Mesenchymal stem cell (in vitro differentiated cells and primary cell): ENCODE measurements around the gene RDH14.

Source experiments
- DNase-seq: peaks from one replicate; pipeline ENCODE4 v3.0.0-alpha.2; 2013
- H2AFZ ChIP-seq: one replicate; pipeline ENCODE4 v1.6.1; 2013; ENCODE audit warnings: low read depth, mild to moderate bottlenecking, control low read depth, inconsistent platforms, low read length, moderate library complexity
- H2AK5ac ChIP-seq: 2 replicates; pipeline ENCODE4 v1.6.1; 2013; ENCODE audit warnings: low read length, moderate library complexity, mild to moderate bottlenecking, inconsistent platforms; ENCODE audit not compliant: severe bottlenecking
- H2BK120ac ChIP-seq: one replicate; pipeline ENCODE4 v1.6.1; 2013; ENCODE audit warnings: low read depth, mild to moderate bottlenecking, inconsistent platforms, low read length, moderate library complexity
- H2BK12ac ChIP-seq, 2 experiments: one replicate each; pipeline ENCODE4 v1.6.1; 2013; ENCODE audit warnings: inconsistent platforms in 2 of 2, low read length in 2 of 2, mild to moderate bottlenecking in 2 of 2, moderate library complexity in 2 of 2, control low read depth in 1 of 2
- H2BK15ac ChIP-seq: one replicate; pipeline ENCODE4 v1.6.1; 2013; ENCODE audit warnings: mild to moderate bottlenecking, low read depth, inconsistent platforms; ENCODE audit not compliant: poor library complexity, severe bottlenecking
- H2BK5ac ChIP-seq: 2 replicates; pipeline ENCODE4 v1.6.1; 2013; ENCODE audit warnings: low read depth, mild to moderate bottlenecking, low read length, control low read depth, inconsistent platforms; ENCODE audit not compliant: poor library complexity, severe bottlenecking
- H3K14ac ChIP-seq, 2 experiments: one replicate each; pipeline ENCODE4 v1.6.1; 2013; ENCODE audit warnings: inconsistent platforms in 2 of 2, low read length in 2 of 2, control low read depth in 1 of 2, mild to moderate bottlenecking in 1 of 2, moderate library complexity in 1 of 2
- H3K18ac ChIP-seq, 2 experiments: one replicate each; pipeline ENCODE4 v1.6.1; 2013; ENCODE audit warnings: inconsistent platforms in 2 of 2, low read length in 2 of 2, control low read depth in 1 of 2, low read depth in 1 of 2, mild to moderate bottlenecking in 1 of 2
- H3K23ac ChIP-seq, 2 experiments: one replicate each; pipeline ENCODE4 v1.6.1; 2013; ENCODE audit warnings: inconsistent platforms in 2 of 2, low read length in 2 of 2, mild to moderate bottlenecking in 2 of 2, moderate library complexity in 2 of 2, control low read depth in 1 of 2
- H3K27ac ChIP-seq: 2 replicates; pipeline ENCODE4 v1.5.1; 2013; ENCODE audit warnings: mild to moderate bottlenecking, moderate library complexity, low read length, control low read depth, inconsistent platforms; ENCODE audit not compliant: poor library complexity, severe bottlenecking
- H3K27me3 ChIP-seq, 2 experiments: 2 replicates each; pipeline versions ENCODE4 v1.6.1 to v1.7.0; 2013; ENCODE audit warnings: low read length in 2 of 2, mild to moderate bottlenecking in 2 of 2, moderate library complexity in 2 of 2, control low read depth in 1 of 2, inconsistent platforms in 1 of 2; ENCODE audit not compliant: control insufficient read depth in 1 of 2, insufficient read depth in 1 of 2
- H3K36me3 ChIP-seq, 2 experiments: 2 replicates each; pipeline versions ENCODE4 v1.6.1 to v1.7.0; 2013; ENCODE audit warnings: low read length in 2 of 2, control low read depth in 1 of 2, inconsistent platforms in 1 of 2, low read depth in 1 of 2, mild to moderate bottlenecking in 1 of 2; ENCODE audit not compliant: insufficient read depth in 2 of 2, control insufficient read depth in 1 of 2
- H3K4ac ChIP-seq, 2 experiments: one replicate each; pipeline ENCODE4 v1.6.1; 2013; ENCODE audit warnings: inconsistent platforms in 2 of 2, low read length in 2 of 2, mild to moderate bottlenecking in 2 of 2, moderate library complexity in 2 of 2, control low read depth in 1 of 2, low read depth in 1 of 2
- H3K4me1 ChIP-seq: 2 replicates; pipeline ENCODE4 v1.6.1; 2013; ENCODE audit warnings: low read depth, low read length, control low read depth; ENCODE audit not compliant: control insufficient read depth, insufficient read depth
- H3K4me2 ChIP-seq: 2 replicates; pipeline ENCODE4 v1.6.1; 2013; ENCODE audit warnings: low read length, mild to moderate bottlenecking, inconsistent platforms; ENCODE audit not compliant: poor library complexity, severe bottlenecking
- H3K4me3 ChIP-seq, 2 experiments: 2 replicates each; pipeline versions ENCODE4 v1.5.1 to v1.7.0; 2013; ENCODE audit warnings: low read length in 2 of 2, mild to moderate bottlenecking in 2 of 2, control low read depth in 1 of 2, low read depth in 1 of 2; ENCODE audit not compliant: insufficient read depth in 1 of 2
- H3K79me1 ChIP-seq: replicated peaks from 2 replicates; pipeline ENCODE4 v1.6.1; 2013; ENCODE audit warnings: mild to moderate bottlenecking, control low read depth, low read length, inconsistent platforms; ENCODE audit not compliant: poor library complexity, severe bottlenecking
- H3K9ac ChIP-seq: 2 replicates; pipeline ENCODE4 v1.7.0; 2013; ENCODE audit warnings: mild to moderate bottlenecking, low read length, moderate library complexity
- H3K9me3 ChIP-seq: 2 replicates; pipeline ENCODE4 v1.7.0; 2013; ENCODE audit warnings: mild to moderate bottlenecking, low read length; ENCODE audit not compliant: control insufficient read depth
- H4K8ac ChIP-seq: one replicate; pipeline ENCODE4 v1.6.1; 2013; ENCODE audit warnings: inconsistent platforms, mild to moderate bottlenecking, low read length, moderate library complexity
- H4K91ac ChIP-seq: one replicate; pipeline ENCODE4 v1.6.1; 2013; ENCODE audit warnings: mild to moderate bottlenecking, low read length, inconsistent platforms
- WGBS: methylation state at CpG from one replicate; pipeline ENCODE4 v1.1.7; 2013; ENCODE audit warnings: mixed read lengths; 5-methylcytosine and 5-hydroxymethylcytosine counted together

Gene RDH14

GRCh38 chr2:18603854-18604530, 43.5 kb upstream of the RDH14 start:
- no peak overlapping the region for H3K4ac ChIP-seq
- no peaks in the 10 kb centered on the region for H3K36me3 ChIP-seq
- no peak overlapping the region for H2BK15ac ChIP-seq
- H3K9me3 ChIP-seq: no peaks in the 10 kb centered on the region
- H3K79me1 ChIP-seq: no peaks in the 10 kb centered on the region
- H2BK12ac ChIP-seq: no peak overlapping the region
- no peak overlapping the region for H4K8ac ChIP-seq
- H3K23ac ChIP-seq: no peak overlapping the region
- no peak overlapping the region for H3K14ac ChIP-seq
- H3K4me2 ChIP-seq: no peak overlapping the region
- no peaks in the 10 kb centered on the region for H3K4me1 ChIP-seq
- H3K18ac ChIP-seq: no peak overlapping the region
- H2BK5ac ChIP-seq: no peak overlapping the region
- no peak overlapping the region for H3K9ac ChIP-seq
- no peak overlapping the region for H3K27ac ChIP-seq
- DNase-seq: no peak
- no peak overlapping the region for H3K4me3 ChIP-seq
- no peak overlapping the region for H4K91ac ChIP-seq
- no peak overlapping the region for H2BK120ac ChIP-seq
- WGBS: 46% methylated on average over 1 of the region's 3 CpGs
- no peak overlapping the region for H2AK5ac ChIP-seq
- H2AFZ ChIP-seq: no peak overlapping the region
- H3K27me3 ChIP-seq: peaks cover 0 to 3% of the 10 kb centered on the region in 2 experiments

- Histone ChIP-seq H2BK120ac (no peak overlapping the region), H3K23ac (no peak overlapping the region), H3K14ac (no peak overlapping the region), H2BK12ac (no peak overlapping the region), H3K4ac (no peak overlapping the region), H3K4me2 (no peak overlapping the region), H2BK15ac (no peak overlapping the region), H2AFZ (no peak overlapping the region), H2BK5ac (no peak overlapping the region), H3K9me3 (no peaks in the 10 kb centered on the region), H3K18ac (no peak overlapping the region), H3K4me1 (no peaks in the 10 kb centered on the region), H3K27ac (no peak overlapping the region), H3K4me3 (no peak overlapping the region), H3K27me3 (peaks cover 0 to 3% of the 10 kb centered on the region in 2 experiments), H3K79me1 (no peaks in the 10 kb centered on the region), H3K9ac (no peak overlapping the region), H3K36me3 (no peaks in the 10 kb centered on the region), H4K91ac (no peak overlapping the region), H4K8ac (no peak overlapping the region), H2AK5ac (no peak overlapping the region)
- DNase-seq: no peak
- WGBS: 92% methylated on average over 1 of the region's 2 CpGs
These were observed 41.8 kb upstream of the RDH14 start for GRCh38 chr2:18602298-18602697.

- Histone ChIP-seq H2BK5ac (no peak overlapping the region), H3K79me1 (no peaks in the 10 kb centered on the region), H3K4me3 (no peak overlapping the region), H2BK15ac (no peak overlapping the region), H3K4ac (no peak overlapping the region), H2BK12ac (no peak overlapping the region), H3K27ac (no peak overlapping the region), H3K23ac (no peak overlapping the region), H2AK5ac (no peak overlapping the region), H2AFZ (no peak overlapping the region), H4K91ac (no peak overlapping the region), H3K36me3 (no peaks in the 10 kb centered on the region), H3K9ac (no peak overlapping the region), H2BK120ac (no peak overlapping the region), H3K27me3 (no peaks in the 10 kb centered on the region), H3K4me1 (no peaks in the 10 kb centered on the region), H3K14ac (no peak overlapping the region), H3K9me3 (no peaks in the 10 kb centered on the region), H4K8ac (no peak overlapping the region), H3K4me2 (no peak overlapping the region), H3K18ac (no peak overlapping the region)
- no CpG with 5 or more reads among the region's 2 CpGs for WGBS
- no peak for DNase-seq
These were observed 39.8 kb upstream of the RDH14 start for GRCh38 chr2:18600255-18600613.

DNA sequence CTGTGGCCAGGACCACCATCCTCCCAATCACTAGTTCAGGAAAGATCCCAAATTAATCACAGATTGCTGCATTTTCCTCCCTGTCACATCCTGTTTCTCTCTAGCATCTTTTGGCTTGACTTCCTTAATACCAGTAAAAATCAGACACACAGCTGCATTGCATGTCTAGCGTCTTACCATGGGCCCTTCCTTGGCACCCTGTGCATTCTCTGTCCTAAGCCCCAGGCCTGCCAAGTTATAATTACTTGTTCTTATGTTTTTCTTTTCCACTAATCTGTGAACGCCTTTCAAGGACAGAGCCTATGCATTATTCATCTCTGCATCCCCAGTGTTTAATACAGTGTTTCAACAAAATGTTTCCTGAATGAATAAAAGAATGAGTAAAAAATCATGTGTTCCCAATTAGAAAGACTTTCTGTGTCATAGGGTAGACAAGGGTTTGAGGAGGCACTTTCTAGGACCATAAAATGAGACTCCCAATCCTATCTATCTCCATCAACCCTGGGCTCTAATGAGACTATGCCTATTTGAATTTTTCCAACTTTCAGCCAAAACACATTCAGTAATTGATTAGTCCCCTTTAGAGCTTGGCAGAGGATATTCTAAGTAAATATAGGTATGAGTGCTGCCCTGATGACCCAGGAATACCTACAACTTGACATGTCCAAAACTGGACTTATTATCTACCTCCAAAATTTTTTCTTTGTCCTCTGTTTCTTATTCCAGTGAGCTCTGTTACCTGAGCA, 39.2 kb upstream of the RDH14 start:
- Histone ChIP-seq H4K91ac (no peak overlapping the region), H2AFZ (no peak overlapping the region), H3K9me3 (no peaks in the 10 kb centered on the region), H3K4me3 (peak overlapping the region in 1 of 2 experiments; percentile 47), H3K14ac (no peak overlapping the region), H2BK120ac (no peak overlapping the region), H3K18ac (no peak overlapping the region), H2AK5ac (no peak overlapping the region), H3K4me1 (no peaks in the 10 kb centered on the region), H3K36me3 (no peaks in the 10 kb centered on the region), H2BK12ac (no peak overlapping the region), H2BK5ac (no peak overlapping the region), H3K23ac (no peak overlapping the region), H3K4ac (no peak overlapping the region), H2BK15ac (no peak overlapping the region), H4K8ac (no peak overlapping the region), H3K27me3 (no peaks in the 10 kb centered on the region), H3K27ac (no peak overlapping the region), H3K4me2 (no peak overlapping the region), H3K79me1 (no peaks in the 10 kb centered on the region), H3K9ac (peak overlapping the region; percentile 64)
- no peak for DNase-seq
- 93% methylated on average over 2 of the region's 2 CpGs for WGBS
